HG03139 (cell line): ENCODE measurements around the gene KCNT1.

Experiments used
- ATAC-seq: cut with Tn5 transposase; IDR thresholded peaks from one replicate; pipeline ENCODE4 v1.9.1; 2021; ENCODE audit not compliant: unreplicated experiment

Gene KCNT1

DNA sequence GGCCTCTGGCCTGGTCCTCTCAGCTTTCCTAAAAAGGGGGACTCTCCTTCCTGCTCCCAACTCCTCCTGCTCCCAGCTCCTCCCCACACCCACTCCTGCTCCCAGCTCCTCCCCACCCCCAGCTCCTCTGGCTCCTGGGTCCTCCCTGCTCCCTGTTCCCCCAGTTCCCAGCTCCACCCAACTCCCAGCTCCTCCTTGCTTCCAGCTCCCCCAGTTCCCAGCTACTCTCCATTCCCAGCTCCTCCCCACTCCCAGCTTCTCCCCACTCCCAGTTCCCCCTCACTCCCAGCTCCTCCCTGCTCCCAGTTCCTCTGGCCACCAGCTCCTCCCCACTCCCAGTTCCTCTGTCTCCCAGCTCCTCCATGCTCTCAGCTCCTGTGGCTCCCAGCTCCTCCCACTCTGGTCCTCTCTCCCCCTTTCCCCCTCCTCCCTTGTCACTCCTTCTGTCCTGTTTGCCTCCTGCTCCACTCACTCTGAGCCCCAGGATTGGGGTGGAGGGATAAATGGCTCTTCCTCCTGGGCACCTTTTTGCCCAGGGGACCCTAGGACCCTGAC lies 75.7 kb downstream of the KCNT1 start:
- no peak for ATAC-seq

DNA sequence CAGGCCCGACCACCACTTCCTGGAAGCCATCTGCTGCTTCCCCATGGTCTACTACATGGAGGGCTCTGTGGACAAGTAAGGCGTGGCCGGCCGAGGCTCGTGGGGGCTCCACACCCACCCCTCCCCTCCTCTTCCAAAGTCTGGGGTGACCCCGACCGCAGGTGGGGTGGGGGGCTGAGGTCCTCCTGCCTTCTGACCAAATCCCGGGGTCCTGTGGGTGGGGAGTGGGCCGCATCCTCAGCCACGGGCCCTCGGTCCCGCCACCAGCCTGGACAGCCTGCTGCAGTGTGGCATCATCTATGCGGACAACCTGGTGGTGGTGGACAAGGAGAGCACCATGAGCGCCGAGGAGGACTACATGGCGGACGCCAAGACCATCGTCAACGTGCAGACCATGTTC lies 76.4 kb downstream of the KCNT1 start:
- no peak for ATAC-seq

DNA sequence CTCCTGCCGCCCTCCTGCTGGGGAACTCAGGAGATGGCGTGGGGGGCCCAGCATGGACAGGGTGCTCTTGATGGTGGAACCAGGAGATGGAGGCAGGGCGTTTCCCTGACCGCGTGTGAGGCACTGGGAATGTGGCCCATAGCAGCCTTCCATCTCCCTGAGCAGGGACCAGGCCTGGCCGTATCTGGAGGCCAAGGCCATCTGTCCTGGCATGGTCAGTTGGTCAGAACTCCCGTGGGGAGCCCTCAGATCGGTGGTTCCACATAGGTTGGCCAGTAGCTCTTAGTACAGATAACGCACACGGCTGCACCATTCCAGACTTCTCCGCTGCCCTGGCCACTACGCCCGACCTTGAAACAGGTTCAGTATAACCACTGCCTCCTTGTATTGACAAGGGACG lies 77.6 kb downstream of the KCNT1 start:
- no peak for ATAC-seq

DNA sequence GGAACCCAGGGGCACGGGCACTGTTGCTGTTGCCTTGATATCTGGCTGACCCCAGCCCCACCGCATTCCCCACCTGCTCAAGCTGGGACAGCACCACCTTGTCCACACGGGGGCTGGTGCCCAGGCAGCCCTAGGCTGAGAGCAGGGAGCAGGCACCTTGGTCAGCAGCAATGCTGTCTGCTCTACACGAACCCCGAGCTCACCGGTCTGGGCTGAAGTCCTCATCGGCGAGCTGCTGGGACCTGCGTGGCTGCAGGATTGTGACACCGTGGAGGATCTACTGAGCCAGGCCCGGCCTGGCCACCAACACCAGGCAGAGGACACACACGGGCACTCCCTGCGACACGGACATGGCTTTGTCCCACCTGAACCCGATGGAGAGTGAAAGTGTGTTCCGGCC lies 78.1 kb downstream of the KCNT1 start:
- ATAC-seq = no peak

DNA sequence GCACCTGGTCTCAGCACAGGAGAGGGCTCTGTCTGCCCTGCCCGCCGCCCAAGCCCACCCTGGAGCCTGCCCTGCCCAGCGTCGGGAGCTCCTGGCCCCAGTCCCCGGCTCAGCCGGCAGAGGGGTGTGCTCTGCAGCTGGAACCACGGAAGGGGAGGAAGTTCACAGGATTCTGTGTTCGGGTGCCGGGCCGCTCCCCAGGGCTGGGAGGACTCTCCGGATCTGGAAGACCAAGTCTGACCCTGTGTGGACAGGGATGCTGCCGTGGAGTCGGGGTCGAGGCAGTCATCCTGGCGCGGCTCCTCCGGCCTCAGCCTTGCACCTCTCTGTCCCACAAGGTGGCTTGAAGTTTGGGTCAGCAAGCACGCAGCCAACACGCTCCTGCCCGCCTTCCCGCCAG lies 78.6 kb downstream of the KCNT1 start:
- no peak for ATAC-seq

DNA sequence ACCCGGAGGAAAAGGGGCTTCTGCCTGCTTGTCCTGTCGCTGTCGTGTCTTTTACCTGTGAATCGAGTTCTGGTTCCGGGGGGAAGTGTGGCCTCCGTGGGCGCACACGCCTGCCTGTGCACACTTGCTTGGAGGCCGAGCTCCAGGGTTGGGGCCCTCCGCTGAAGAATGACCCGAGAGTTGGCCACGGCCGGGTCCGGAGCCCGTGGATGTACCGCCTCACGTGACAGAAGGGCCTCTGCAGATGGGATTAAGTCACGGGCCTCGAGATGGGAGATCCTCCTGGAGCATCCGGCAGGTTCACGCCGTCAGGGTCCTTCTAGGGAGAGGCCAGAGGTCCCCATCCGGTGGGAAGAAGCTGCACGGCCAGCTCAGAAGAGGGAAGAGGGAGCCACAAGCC lies 81.0 kb downstream of the KCNT1 start:
- ATAC-seq = no peak

DNA sequence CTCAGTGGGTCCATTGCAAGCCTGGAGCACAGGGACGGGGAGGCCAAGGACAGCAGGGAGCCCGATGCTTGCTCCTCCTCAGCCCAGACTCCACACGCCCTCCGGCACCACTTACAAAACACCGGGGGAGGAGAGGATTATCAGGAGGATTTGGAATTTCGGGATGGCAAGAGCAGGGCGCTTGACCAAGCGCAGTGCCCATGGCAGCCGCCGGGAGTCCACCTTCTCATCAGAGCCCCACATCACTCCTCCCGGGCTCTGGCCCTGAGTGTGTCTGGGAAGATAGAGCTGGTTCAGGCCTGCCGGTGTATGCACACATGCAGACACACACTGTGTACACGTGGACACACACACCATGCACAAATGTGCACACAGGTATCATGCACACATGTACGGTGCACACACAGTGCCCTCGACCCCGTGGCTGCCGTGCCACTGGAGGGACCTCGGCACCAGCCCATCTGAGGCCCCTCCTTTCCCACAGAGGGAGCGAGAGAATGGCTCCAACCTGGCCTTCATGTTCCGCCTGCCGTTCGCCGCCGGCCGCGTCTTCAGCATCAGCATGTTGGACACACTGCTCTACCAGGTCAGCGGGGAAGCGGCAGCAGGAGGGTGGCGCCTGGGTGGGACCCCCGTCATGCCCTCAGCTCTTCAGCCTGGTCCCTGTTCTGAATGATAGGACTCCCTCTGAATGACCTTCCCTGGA lies 81.7 kb downstream of the KCNT1 start:
- no peak for ATAC-seq

DNA sequence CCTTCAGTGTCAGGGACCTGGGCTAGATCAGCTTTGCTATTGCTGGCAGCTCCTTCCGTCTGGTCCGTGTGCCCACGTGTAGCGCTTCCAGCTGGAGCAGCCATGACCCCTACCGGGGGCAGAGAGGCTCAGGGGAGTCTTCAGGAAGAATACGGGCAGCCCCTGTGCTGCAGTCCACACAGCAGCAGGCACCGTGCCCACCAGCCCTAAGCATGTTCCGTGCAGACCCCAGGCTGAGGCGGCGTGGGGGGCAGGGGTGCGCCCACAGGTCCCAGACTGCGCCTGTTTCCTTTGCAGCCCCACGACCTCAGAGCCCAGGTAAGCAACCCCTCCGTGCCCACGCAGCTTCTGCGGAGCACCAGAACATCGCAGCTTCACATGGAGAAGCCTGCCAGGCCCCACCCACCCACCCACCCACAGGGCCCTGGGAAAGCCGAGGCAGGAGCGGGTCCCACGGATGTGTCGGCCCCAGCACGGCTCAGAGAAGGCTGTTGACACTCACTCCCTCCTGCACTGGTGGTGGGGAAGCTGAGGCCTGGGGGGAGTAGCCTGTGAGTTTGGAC lies 83.1 kb downstream of the KCNT1 start:
- ATAC-seq = no peak

DNA sequence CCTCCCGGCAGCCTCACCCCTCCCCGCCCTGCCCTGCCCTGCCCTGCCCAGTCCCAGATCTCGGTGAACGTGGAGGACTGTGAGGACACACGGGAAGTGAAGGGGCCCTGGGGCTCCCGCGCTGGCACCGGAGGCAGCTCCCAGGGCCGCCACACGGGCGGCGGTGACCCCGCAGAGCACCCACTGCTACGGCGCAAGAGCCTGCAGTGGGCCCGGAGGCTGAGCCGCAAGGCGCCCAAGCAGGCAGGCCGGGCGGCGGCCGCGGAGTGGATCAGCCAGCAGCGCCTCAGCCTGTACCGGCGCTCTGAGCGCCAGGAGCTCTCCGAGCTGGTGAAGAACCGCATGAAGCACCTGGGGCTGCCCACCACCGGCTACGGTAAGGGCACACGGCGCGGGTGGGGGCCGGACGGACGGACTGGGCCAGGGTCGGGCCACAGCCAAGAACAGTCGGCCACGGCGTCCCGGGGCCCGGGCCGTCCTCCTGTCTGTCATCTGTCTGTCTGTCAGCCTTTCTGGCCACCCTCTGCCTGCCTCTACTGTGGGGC lies 84.2 kb downstream of the KCNT1 start:
- ATAC-seq = no peak

DNA sequence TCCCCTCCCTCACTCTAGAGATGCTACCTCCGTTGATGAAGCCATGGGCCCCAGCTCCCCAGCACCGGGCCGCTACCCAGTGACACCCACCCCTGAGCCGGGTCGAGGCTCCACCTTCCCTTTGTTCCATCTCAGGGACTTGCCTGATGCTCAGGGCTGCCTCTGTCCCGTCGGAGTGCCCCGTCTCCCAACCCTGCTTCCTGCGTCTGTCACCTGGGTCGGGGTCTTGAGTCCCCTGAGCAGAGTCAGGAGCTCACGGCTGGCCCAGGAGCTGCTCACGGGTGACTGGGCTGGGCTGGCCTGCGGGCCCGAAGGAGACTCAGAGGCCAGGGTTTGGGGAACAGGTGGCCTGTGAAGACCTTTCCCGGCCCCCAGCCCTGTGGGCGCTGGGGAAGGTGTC lies 85.3 kb downstream of the KCNT1 start:
- ATAC-seq = no peak

DNA sequence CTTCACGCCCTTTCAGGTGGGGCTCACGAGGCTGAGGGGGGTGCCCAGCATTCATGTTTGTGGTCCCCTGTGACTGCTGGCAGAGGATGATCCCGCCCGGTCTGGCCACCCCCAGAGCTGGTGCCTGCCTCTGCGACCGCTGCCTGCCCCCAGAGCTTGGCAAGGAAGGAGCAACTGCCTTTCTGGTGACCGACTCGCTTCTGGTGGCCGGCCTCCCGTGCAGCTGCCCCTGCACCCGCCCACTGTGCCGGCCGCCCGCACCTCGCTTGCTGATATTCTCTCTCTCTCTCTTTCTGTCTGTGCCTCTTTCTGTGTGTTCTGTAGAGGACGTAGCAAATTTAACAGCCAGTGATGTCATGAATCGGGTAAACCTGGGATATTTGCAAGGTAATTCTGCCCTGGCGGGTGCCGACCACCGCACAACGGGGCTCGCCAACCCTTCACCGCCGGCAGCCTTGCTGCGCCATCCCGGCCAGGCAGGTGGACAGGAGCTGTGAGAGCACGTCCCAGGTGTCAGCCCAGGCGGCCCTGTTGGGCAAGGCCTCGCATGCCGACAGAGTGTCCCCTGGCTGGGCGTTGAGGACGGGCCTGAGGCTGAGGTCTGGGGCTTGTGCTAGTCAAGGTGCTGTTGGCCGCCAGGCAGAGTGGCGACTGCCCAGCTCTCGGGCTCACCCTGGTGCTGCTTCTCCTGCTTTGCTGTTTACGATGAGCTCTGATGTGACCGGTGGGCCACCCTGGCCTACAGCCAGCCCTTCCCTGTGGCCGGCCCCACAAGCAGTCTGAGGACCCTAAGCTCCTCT lies 86.0 kb downstream of the KCNT1 start:
- no peak for ATAC-seq

DNA sequence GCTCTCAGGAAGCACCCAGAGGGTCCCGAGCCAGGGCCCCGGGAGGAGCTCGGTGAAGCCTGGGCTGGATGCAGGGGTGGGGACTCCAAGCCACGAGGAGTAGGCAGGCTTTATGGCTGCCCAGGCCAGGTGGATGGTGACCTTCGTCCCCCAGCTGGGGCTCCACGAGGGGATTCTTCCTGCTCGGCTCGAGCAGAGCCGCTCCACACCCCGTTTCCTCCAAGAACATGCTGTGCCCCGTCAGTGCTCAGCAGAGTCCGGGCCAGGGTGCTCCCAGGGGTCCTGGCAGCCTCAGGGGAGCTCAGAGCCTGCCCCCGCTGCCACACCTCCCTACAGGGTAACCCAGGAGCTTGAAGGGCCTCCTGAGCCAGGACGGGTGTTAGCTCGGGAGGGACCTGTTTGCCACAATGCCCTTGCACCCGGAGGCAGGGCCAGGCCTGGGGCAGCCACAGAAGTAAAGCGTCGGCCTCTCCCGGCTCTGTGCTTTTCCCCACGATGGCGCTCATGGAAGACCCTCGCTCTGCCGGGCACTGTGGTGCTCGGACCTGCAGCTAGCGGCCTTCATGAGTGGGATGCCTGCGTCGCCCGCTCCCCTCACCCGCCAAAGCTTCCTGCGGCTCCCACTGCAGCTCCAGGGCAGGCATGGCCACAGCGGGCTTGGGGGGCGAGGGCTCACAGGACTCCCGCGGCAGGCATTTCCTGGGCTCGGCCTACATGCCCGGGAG lies 86.8 kb downstream of the KCNT1 start:
- ATAC-seq = no peak

DNA sequence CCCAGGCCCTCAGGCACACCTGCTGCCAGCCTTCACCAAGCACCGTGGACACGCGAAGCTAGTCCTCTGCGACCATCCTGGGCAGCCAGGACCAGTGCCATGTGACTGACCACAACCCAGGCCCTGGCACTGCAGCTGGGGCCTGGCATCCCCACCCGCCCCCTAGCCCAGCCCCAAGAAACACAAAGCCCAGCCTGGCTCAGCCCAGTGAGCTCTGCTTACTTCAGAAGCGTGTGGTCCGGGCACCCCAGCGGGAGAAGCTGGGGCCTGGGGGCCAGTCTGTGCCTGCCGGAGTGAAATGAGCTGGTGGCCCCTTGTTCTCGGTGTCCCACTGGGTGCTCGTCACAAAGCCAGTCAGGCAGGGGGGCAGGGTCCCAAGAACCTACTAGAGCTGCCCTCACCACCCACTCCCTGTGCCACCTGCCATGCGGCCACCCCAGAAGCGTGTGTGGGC lies 87.9 kb downstream of the KCNT1 start:
- ATAC-seq = no peak

DNA sequence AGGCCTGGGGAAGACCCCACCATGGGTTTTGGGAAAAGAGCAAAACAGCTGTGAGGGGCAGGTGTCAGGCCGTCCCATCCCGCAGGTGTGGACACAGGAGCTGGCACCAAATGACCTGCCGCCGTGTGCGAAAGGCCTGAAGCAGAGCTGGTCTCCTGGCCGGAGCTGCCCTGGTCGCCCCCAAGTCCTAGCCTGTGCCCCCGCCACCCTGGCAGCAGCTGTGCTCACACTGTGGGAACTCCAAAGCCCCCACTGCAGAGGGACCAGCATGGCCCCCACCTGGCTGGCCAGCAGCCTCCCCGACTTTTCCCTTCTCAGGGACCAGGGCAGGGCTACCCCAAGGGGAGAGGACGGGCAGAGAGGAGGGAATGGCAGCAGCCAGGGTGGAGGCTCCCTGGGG lies 88.4 kb downstream of the KCNT1 start:
- no peak for ATAC-seq

DNA sequence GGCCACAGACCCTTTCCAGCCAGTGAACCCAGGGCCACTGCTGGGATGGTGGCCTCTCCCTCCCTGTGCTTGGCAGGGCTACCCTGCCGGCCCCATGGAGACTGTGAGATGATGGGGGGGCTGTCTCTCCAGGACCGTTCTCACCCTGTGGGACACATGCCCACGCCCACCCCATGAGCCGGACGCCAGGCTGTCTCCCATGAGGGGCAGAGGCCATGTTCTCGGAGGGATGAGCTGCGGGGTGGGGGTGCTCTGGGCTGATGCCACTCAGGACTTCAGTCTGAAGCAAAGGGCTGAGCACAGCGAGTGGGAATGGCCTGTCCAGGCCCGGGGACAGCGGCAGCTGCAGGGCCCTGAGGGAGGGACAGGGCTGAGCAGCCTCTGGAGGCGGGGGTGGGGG lies 88.9 kb downstream of the KCNT1 start:
- no peak for ATAC-seq

DNA sequence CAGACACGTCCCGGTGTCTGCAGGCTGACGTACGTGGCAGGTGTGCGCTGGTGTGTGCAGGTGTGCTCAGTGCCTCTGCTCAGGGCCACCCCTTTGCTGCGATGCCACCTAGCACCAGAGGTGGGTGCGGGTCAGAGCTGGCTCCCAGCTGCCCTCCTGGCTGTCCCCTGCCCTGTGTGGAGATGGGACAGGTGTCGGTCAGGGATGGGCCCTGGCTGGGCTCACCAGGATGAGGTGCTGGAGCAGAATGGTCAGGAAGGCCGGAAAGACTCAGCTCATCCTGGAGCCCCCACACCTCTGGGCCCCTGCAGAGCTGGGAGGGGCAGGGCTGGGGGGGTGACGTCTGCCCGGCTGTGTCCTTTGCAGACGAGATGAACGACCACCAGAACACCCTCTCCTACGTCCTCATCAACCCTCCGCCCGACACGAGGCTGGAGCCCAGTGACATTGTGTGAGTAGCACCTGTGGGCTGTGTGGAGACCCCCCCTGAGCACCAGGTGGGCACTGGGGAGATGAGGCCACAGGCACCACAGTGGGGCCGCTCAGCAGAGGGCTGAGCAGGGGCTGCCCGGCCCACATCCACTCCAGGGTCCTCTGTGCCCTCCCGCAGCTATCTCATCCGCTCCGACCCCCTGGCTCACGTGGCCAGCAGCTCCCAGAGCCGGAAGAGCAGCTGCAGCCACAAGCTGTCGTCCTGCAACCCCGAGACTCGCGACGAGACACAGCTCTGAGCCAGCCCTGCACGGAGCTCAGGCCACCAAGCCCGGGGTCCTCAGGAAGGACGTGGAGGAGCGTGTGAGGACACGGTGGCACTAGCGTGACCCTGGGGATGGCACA lies 89.7 kb downstream of the KCNT1 start:
- ATAC-seq = no peak

DNA sequence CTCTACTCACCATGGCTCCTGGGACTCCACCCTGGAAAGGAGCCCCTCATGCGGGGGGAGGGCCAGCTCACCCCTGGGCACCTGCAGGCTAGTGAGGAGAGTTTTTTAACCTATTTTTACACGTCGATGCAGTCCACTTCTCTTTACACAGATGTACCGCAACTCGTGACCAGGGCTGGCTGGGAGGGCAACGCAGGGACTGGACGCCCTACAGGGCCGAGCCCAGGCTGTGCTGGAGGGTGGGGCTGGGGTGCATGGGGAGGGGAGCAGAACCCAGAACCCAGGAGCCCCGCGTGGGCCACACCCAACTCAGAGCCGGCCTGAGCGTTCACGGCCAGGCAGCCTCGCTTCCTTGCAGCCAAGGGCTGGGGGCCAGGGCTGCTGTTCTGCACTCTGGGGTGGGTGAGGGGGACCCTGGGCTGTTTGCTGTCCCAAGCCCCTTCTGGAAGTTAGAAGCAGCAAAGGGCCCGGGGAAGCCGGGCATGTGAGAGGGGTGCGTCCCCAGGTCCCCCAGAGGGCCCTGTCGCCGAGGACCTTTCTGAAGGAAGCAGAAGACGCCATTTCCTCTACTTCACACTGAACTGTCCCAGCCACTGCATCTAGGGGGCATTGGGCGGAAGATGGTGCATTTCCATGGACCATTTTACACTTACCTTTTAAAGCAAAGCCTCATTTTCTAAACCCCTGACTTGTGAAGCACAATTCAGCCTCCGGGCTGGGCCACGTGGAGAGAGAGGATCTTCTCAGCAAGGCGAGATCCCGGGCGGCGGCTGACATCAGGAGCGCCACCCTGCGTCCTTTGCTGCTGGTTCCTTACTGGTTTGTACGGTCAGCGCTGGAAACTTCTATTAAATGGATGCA lies 90.5 kb downstream of the KCNT1 start:
- no peak for ATAC-seq

DNA sequence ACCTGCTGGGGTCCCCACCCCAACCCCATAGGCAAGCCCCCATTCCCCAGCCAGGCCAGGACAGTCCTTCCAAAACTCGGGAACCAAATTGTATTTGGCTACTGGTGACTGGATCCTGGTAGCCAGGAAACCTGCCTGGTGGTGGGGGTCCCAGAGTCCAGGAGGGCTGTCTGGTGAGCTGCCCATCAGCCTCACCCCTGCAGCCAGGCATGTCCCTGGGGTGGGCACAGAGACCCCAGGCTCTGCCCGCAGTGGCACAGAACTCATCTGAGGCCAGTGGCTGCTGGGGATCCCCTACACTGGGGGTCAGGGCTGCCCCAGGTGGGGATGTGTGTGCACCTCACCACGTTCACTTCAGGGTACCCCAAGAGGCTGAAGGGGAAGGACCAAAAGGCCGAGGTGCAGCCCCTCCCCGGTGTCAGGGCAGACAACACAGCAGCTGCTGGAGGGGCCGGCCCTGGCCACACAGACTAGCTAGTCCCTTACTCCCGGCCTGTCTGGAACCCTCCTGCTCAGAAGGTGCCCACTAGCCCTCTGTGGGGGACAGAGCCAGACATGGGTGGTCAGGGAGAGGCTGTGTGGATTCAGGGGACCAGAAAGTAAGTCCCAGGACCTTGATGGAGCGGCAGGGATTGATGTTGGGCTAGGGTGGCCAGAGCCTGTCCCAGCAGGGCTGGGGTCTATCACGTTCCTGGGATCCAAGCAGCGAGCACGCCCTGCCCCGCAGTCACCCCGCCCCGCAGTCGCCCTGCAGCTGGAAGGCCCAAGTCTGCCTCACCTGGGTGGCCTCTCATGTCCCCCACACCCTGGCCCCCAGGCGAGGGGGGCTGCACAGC lies 91.5 kb downstream of the KCNT1 start:
- ATAC-seq = no peak

DNA sequence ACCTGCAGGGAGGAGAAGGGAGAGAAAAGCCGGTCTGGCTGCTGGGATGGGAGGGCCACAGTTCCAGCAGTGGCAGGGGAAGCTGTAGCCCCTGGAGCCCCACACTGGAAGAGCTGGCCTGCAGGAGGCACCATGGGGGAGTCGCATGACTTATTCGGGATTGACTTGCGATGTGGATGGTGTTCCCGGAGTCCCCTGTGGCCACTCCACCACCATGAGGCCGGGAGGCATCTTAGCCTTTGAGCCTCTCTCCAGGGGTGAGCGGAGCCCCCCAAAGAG lies 92.0 kb downstream of the KCNT1 start:
- no peak for ATAC-seq
